ENCODE results near the gene ARL2. TPM values are rescaled to one million over a fixed set of nuclear protein-coding genes. Genes with fewer than 3 reads are reported as not detected.
A peak's percentile ranks its signal among the peaks of the same experiment; 100 is the strongest.

Gene ARL2
- total and polyA plus RNA-seq, 11 donors = 90.3 to 241 (median 117) TPM

DNA sequence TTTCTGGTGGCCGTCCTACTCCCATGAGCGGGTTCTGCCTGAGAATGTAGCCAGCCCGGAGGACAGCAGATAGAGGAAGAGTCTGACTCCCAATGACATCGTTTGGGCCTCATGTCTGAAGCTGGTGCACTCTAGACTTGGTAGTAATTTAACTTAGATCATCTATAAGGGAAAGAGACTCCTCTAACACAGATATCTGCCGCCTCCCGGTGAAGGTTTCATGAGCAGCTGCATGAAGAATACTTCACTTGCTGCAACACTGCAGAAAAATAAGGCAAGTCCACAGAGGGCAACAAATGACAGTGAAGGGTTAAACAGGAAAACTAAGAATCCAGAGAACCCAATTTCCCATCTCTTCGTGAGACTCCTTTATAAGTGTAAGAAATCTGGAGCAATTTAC is 5.9 kb upstream of the ARL2 start:
- peaks cover 0 to 9% (median 1%) of the 10 kb centered on the region in 12 donors for H3K4me1 ChIP-seq
- no peak overlapping the region for H3K4me3 ChIP-seq
- H3K27ac ChIP-seq = no peak overlapping the region
- 66 to 78% (median 72%) methylated on average over 7 of the region's 7 CpGs for WGBS, 4 donors
- H3K9me3 ChIP-seq = no peaks in the 10 kb centered on the region
- no peak for ATAC-seq
- H3K36me3 ChIP-seq = no peaks in the 10 kb centered on the region
- no peak for DNase-seq
- H3K27me3 ChIP-seq = no peaks in the 10 kb centered on the region
- no peak for TF ChIP-seq POLR2A (IDR thresholded peaks at IDR 0.05)
- TF ChIP-seq, protein P1, sequence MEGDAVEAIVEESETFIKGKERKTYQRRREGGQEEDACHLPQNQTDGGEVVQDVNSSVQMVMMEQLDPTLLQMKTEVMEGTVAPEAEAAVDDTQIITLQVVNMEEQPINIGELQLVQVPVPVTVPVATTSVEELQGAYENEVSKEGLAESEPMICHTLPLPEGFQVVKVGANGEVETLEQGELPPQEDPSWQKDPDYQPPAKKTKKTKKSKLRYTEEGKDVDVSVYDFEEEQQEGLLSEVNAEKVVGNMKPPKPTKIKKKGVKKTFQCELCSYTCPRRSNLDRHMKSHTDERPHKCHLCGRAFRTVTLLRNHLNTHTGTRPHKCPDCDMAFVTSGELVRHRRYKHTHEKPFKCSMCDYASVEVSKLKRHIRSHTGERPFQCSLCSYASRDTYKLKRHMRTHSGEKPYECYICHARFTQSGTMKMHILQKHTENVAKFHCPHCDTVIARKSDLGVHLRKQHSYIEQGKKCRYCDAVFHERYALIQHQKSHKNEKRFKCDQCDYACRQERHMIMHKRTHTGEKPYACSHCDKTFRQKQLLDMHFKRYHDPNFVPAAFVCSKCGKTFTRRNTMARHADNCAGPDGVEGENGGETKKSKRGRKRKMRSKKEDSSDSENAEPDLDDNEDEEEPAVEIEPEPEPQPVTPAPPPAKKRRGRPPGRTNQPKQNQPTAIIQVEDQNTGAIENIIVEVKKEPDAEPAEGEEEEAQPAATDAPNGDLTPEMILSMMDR (IDR thresholded peaks at IDR 0.05) = no peak
- intact Hi-C loops (cut with DNase I) = loop anchor here in 1 of 10 donors (10.0 kb wide), 1 partner anchor 163 kb away; the partner anchor contains the start of gene CDC42BPG

DNA sequence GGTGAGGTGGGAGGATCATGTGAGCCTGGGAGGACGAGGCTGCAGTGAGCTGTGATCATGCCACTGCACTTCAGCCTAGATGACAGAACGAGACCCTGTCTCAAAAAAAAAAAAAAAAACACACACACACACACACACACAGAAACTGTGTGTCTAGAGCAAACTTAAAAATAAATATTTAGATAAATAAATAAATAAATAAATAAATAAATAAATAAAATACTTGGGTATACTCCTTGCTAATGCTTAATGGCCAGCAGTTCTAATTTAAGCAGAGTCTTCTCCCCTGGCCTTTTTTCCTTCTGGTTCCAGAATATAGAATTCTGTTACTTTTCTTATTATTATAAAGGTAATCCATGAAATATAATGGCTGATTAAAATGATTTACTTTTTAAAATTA is 5.1 kb upstream of the ARL2 start:
- no peaks in the 10 kb centered on the region for H3K9me3 ChIP-seq
- WGBS, 4 donors = 81 to 89% (median 88%) methylated on average over 2 of the region's 2 CpGs
- no peaks in the 10 kb centered on the region for H3K27me3 ChIP-seq
- H3K36me3 ChIP-seq = no peaks in the 10 kb centered on the region
- no peak for ATAC-seq
- intact Hi-C loops (cut with DNase I) = loop anchor here in 1 of 10 donors (10.0 kb wide), 1 partner anchor 164 kb away; the partner anchor contains the start of gene CDC42BPG
- no peak for DNase-seq
- no peak overlapping the region for H3K27ac ChIP-seq
- H3K4me3 ChIP-seq = no peak overlapping the region
- H3K4me1 ChIP-seq = peaks cover 0 to 13% (median 5%) of the 10 kb centered on the region in 12 donors
- TF ChIP-seq, protein P1 (IDR thresholded peaks at IDR 0.05) = no peak
- TF ChIP-seq POLR2A (IDR thresholded peaks at IDR 0.05) = no peak

DNA sequence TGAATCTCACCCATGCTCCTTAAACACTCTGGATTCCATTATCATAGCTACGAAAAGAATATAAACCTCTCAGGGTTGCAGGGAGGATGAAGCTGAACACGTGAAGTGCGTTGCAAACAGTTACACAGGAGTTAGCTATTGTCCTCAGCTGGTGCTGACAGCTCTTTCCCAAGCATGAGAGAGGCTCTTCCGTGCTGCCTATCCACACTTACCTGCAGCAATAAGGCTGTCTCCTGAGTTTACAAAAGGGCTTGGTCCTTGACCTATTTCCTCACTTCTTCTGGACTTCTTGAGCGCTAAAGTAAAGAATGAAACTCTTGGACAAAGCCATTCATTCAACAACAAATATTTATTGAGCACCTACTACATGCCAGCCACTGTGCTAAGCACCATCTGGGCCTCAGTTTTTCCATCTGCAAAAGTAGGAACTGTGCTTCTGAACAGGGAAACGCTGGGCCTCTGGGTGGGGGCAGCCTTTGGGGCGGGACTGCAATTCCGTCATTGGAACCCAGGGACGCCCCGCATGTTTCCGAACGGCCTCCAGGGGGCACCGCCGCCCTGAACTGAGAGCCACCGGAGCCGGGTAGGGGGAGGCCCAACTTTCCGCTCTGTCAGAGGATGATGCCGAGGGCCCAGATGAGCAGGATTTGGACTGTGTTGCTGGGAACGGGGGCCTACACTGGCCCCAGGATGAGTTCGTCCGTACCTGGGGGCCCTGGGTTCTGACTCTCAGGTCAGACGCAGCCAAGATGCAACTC is 651 bp upstream of the ARL2 start:
- H3K27me3 ChIP-seq = no peaks in the 10 kb centered on the region
- H3K27ac ChIP-seq = peak overlapping the region; percentile 92 to 100 (median 99)
- ATAC-seq (peak; percentile 87 to 96 (median 92)), DNase-seq (peak; percentile 92 to 94 (median 93))
- peaks cover 0 to 30% (median 14%) of the 10 kb centered on the region in 12 donors for H3K4me1 ChIP-seq
- H3K9me3 ChIP-seq = no peaks in the 10 kb centered on the region
- peak overlapping the region; percentile 61 to 89 (median 80) for H3K4me3 ChIP-seq
- TF ChIP-seq, protein P1 (IDR thresholded peaks at IDR 0.05) = peak; percentile 49 to 85 (median 72)
- TF ChIP-seq POLR2A (IDR thresholded peaks at IDR 0.05) = no peak
- WGBS, 4 donors = 13 to 20% (median 16%) methylated on average over 17 to 22 of the region's 22 CpGs
- H3K36me3 ChIP-seq = peaks cover 0 to 9% (median under 1%) of the 10 kb centered on the region in 9 donors
- intact Hi-C loops (cut with DNase I) = loop anchor here (2.0 to 10.0 kb wide), 12 partner anchors 69 to 169 kb away; partner anchors contain the start of genes ZNHIT2 (in 5 of the 10), CDC42BPG (in 4 of the 10), CDCA5 (in 4 of the 10) and PPP2R5B (in 4 of the 10)

DNA sequence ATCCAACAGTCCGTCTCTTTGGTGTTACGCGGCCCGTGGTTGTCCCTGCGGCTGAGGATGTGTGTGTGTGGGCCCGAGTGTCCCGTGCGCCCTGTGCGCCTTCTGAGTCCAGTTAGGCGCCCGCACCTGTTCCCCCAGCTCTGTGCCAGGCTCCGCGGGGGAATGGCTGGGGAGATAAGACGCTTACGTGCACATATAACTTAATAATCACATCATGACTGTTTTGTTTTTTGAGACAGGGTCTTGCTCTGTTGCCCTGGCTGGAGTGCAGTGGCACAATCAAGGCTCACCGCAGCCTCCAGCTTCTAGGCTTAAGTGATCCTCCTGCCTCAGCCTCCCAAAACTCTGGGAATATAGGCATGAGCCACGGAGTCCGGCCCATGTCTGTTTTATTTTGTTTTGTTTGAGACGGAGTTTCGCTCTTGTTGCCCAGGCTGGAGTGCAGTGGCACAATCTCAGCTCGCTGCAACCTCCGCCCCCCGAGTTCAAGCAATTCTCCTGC is 817 bp downstream of the ARL2 start:
- WGBS, 4 donors = 30 to 92% (median 36%) methylated on average over 8 to 23 of the region's 23 CpGs
- intact Hi-C loops (cut with DNase I) = loop anchor here (1.0 to 10.0 kb wide), 17 partner anchors 13 to 648 kb away; partner anchors contain the start of genes CDC42BPG (in 5 of the 10), PPP2R5B (in 5 of the 10), ZNHIT2 (in 5 of the 10) and CDCA5 (in 4 of the 10)
- DNase-seq (no peak), ATAC-seq (no peak)
- no peaks in the 10 kb centered on the region for H3K27me3 ChIP-seq
- TF ChIP-seq, protein P1 (IDR thresholded peaks at IDR 0.05) = no peak
- TF ChIP-seq POLR2A (IDR thresholded peaks at IDR 0.05) = no peak
- H3K9me3 ChIP-seq = no peaks in the 10 kb centered on the region
- H3K36me3 ChIP-seq = peaks cover 0 to 22% (median 14%) of the 10 kb centered on the region in 9 donors
- H3K4me3 ChIP-seq = peak overlapping the region; percentile 61 to 89 (median 80)
- H3K27ac ChIP-seq = peak overlapping the region; percentile 92 to 100 (median 99)
- peaks cover 0 to 30% (median 14%) of the 10 kb centered on the region in 12 donors for H3K4me1 ChIP-seq
